OCI-LY7 (cell line): ENCODE measurements around the gene ANKS1A. TPM values are rescaled to one million over a fixed set of nuclear protein-coding genes. Genes with fewer than 3 reads are reported as not detected.

Source experiments
- BruUV-seq: library from RNA; stranded (reverse); fragments of 400-500 nt; replicated peaks from 2 replicates; lab custom pipeline; 2021; lab: Mats Ljungman, UMichigan
- CTCF ChIA-PET: fragments of 300-600 bp; sonication (Branson Sonifier 250); formaldehyde crosslinking; loops from one replicate; lab custom pipeline; 2022; ENCODE audit warnings: antibody characterized with exemption; ENCODE audit not compliant: unreplicated experiment; lab: Charles Lee
- POLR2A ChIA-PET: fragments of 300-600 bp; sonication (Branson Sonifier 250); formaldehyde crosslinking; loops from one replicate; lab custom pipeline; 2022; ENCODE audit warnings: antibody characterized with exemption; lab: Charles Lee
- DNase-seq: peaks from one replicate; pipeline ENCODE4 v3.0.0-alpha.2; 2015; ENCODE audit warnings: low spot score
- H2AFZ ChIP-seq: fragments of 200-600 bp; sonication (generic), shearing (Covaris generic); 2 replicates; pipeline ENCODE4 v1.6.1; 2014; ENCODE audit warnings: mild to moderate bottlenecking, antibody characterized with exemption, low read length, moderate library complexity
- H3K27ac ChIP-seq: fragments of 200-600 bp; sonication (generic); 2 replicates; pipeline ENCODE4 v1.5.1; 2014; ENCODE audit warnings: mixed run types, low read depth, mild to moderate bottlenecking, moderate library complexity, low read length, inconsistent platforms; ENCODE audit not compliant: poor library complexity, severe bottlenecking
- H3K36me3 ChIP-seq: fragments of 200-600 bp; sonication (generic); 2 replicates; pipeline ENCODE4 v1.6.1; 2014; ENCODE audit warnings: mild to moderate bottlenecking, antibody characterized with exemption, low read length, moderate library complexity, mixed read lengths; ENCODE audit not compliant: insufficient read depth
- H3K4me1 ChIP-seq: fragments of 200-600 bp; sonication (generic); 2 replicates; pipeline ENCODE4 v1.5.1; 2014; ENCODE audit warnings: mild to moderate bottlenecking, low read length; ENCODE audit not compliant: insufficient read depth, poor library complexity, severe bottlenecking
- H3K4me2 ChIP-seq: fragments of 200-600 bp; sonication (generic); 2 replicates; pipeline ENCODE4 v1.6.1; 2014; ENCODE audit warnings: mild to moderate bottlenecking, low read length
- H3K4me3 ChIP-seq: fragments of 200-600 bp; sonication (generic); 2 replicates; pipeline ENCODE4 v1.5.1; 2014; ENCODE audit warnings: mild to moderate bottlenecking, low read depth, low read length; ENCODE audit not compliant: poor library complexity, severe bottlenecking
- H3K79me2 ChIP-seq: fragments of 200-600 bp; sonication (generic); 2 replicates; pipeline ENCODE4 v1.6.1; 2016; ENCODE audit warnings: low read depth, mild to moderate bottlenecking, low read length, moderate library complexity, mixed read lengths; ENCODE audit not compliant: insufficient read depth
- H3K9me2 ChIP-seq: fragments of 200-600 bp; sonication (generic); 2 replicates; pipeline ENCODE4 v1.6.1; 2016; ENCODE audit warnings: mild to moderate bottlenecking, low read length, mixed read lengths; ENCODE audit not compliant: insufficient read depth
- H3K9me3 ChIP-seq: fragments of 200-600 bp; sonication (generic); 2 replicates; pipeline ENCODE4 v1.6.1; 2014; ENCODE audit warnings: mild to moderate bottlenecking, mixed run types, low read length, mixed read lengths
- H4K20me1 ChIP-seq: fragments of 200-600 bp; sonication (generic); 2 replicates; pipeline ENCODE4 v1.6.1; 2014; ENCODE audit warnings: mild to moderate bottlenecking, antibody characterized with exemption, low read length, moderate library complexity, mixed read lengths; ENCODE audit not compliant: insufficient read depth
- CTCF ChIP-seq: fragments of 200-600 bp; sonication (generic); conservative IDR thresholded peaks from 2 replicates; pipeline ENCODE4 v1.5.1; 2014; ENCODE audit warnings: mild to moderate bottlenecking, antibody characterized with exemption, low read length, moderate library complexity, mixed read lengths
- EZH2phosphoT487 ChIP-seq: fragments of 200-600 bp; sonication (generic); IDR thresholded peaks from 2 replicates; pipeline ENCODE4 v1.6.1; 2018; ENCODE audit warnings: low read depth, borderline replicate concordance, mild to moderate bottlenecking, mixed run types, antibody characterized with exemption, low read length, moderate library complexity, mixed read lengths
- intact Hi-C: fragments of 100-400 bp; cut with micrococcal nuclease; formaldehyde crosslinking; loops from one replicate; pipeline ENCODE4 v1.10.0; 2022; ENCODE audit not compliant: unreplicated experiment
- total RNA-seq, 2 experiments: library from RNA; depleted of rRNA in 1 of 2; stranded (reverse); fragments of >200 nt in 1 of 2; shearing (Covaris generic) in 1 of 2; gene quantifications; 2 replicates each; pipeline ENCODE4 v1.2.3, GENCODE V29; 2014 to 2022

The ANKS1A gene
- total RNA-seq, 2 experiments from 2014 or later = 7.8 to 13.8 TPM

- BruUV-seq = no TSS peak
- intact Hi-C loops = no loop called here
- ChIA-PET CTCF (no interaction called here), POLR2A (no interaction called here)
- TF ChIP-seq CTCF (no peak), EZH2phosphoT487 (no peak)
- Histone ChIP-seq H3K36me3 (peaks cover 9% of the 10 kb centered on the region; the same call in 1 of the 2 replicates), H3K4me2 (no peak overlapping the region), H3K27ac (no peak overlapping the region), H3K9me2 (no peaks in the 10 kb centered on the region), H3K9me3 (no peaks in the 10 kb centered on the region), H4K20me1 (no peaks in the 10 kb centered on the region), H3K4me3 (no peak overlapping the region), H3K4me1 (no peaks in the 10 kb centered on the region), H3K79me2 (no peaks in the 10 kb centered on the region), H2AFZ (no peak overlapping the region)
- DNase-seq = no peak
Observed at GRCh38 chr6:34990971-34991560, 102.0 kb downstream of the ANKS1A start.

GRCh38 chr6:34992376-34992775 lies 103.3 kb downstream of the ANKS1A start:
- intact Hi-C loops = no loop called here
- Histone ChIP-seq H3K4me3 (no peak overlapping the region), H3K36me3 (peaks cover 9% of the 10 kb centered on the region; the same call in 1 of the 2 replicates), H3K27ac (no peak overlapping the region), H3K9me2 (no peaks in the 10 kb centered on the region), H3K9me3 (no peaks in the 10 kb centered on the region), H4K20me1 (no peaks in the 10 kb centered on the region), H3K4me1 (no peaks in the 10 kb centered on the region), H3K4me2 (no peak overlapping the region), H3K79me2 (no peaks in the 10 kb centered on the region), H2AFZ (no peak overlapping the region)
- POLR2A ChIA-PET = interaction anchor here (0.6 to 1.1 kb wide), 2 partner anchors 156 to 675 kb away, joined by 3 read pairs; no protein-coding TSS in a partner anchor
- no TSS peak for BruUV-seq
- CTCF ChIA-PET = no interaction called here
- TF ChIP-seq CTCF = no peak
- no peak for TF ChIP-seq EZH2phosphoT487
- DNase-seq = no peak

GRCh38 chr6:34993213-34993612 lies 104.2 kb downstream of the ANKS1A start:
- no peak for DNase-seq
- H3K9me2 ChIP-seq = no peaks in the 10 kb centered on the region
- TF ChIP-seq EZH2phosphoT487 (no peak), CTCF (no peak)
- no TSS peak for BruUV-seq
- no peak overlapping the region for H3K4me3 ChIP-seq
- no peak overlapping the region for H2AFZ ChIP-seq
- no peaks in the 10 kb centered on the region for H3K9me3 ChIP-seq
- intact Hi-C loops = no loop called here
- ChIA-PET POLR2A (interaction anchor here (0.5 kb wide), 1 partner anchor 285 kb away, joined by 3 read pairs; no protein-coding TSS in a partner anchor), CTCF (no interaction called here)
- H3K36me3 ChIP-seq = peaks cover 9% of the 10 kb centered on the region; the same call in 1 of the 2 replicates
- no peak overlapping the region for H3K27ac ChIP-seq
- no peaks in the 10 kb centered on the region for H4K20me1 ChIP-seq
- no peaks in the 10 kb centered on the region for H3K79me2 ChIP-seq
- H3K4me2 ChIP-seq = no peak overlapping the region
- no peaks in the 10 kb centered on the region for H3K4me1 ChIP-seq
